ENCODE results near the gene ERLIN1.

Gene ERLIN1

DNA sequence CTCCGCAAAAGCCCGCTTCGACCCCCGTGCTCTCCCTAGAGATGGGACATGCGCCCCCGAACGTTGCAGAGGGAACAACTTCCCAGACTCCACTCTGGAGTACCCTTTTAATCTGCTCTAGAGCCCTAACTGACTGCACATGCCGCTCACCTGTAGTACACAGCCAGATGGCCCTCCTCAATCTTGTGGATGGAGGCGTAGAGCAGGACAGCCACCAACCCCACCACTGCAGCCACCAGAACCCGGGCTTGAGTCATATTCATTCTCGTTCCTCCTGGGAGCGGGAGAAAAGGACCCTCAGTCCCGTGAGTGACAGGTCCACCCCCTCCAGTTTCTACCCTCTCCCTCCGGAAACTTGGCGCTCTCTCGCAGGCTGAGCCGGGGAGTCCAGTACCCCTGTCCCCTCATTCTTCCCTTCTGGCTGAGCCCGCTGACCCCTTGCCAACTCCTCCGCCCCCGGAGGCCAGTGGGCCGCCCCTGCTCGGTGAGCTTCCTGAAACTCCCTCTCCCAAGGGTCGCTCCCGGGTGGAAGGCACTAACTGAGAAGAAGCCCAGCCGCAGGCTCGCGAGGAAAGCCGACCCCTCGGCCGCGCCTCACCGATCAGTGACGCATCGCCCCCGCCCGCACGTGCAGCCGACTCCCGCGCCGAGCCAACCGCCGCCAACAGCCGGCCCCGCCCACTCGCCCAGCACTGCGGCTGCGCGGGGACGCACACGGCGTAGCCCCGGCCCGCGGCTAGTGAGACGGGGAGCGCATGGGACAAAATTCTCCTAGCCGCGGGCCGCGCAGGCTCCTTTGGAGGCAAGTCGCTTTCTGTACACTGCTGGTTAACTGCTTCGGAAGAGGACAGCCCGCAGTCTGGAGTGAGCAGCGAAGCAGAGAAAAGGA lies at the start of gene ERLIN1:
ERLIN1 (minus strand) TSS at position 666 of the 889 bp plus-strand sequence; CDS start at position 263, 403 bp downstream.
- DNase-seq: peak; percentile 84

DNA sequence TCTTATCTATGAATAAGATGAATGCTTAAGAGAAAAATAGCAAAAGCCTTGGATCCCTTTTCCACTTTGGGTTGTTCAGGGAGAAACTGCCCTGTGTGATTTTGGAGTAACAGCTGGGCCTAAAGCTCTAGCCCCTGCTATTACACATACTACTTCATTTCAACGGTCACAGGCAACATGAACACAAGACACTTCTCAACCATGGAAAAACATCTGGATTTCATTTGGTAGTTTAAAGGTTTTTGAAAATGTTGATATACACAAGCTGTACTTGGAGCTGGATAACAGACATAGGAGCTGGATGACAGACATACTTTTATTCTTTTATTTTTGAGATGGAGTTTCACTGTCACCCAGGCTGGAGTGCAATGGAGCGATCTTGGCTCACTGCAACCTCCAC lies 46.3 kb upstream of the ERLIN1 start:
- DNase-seq: no peak

DNA sequence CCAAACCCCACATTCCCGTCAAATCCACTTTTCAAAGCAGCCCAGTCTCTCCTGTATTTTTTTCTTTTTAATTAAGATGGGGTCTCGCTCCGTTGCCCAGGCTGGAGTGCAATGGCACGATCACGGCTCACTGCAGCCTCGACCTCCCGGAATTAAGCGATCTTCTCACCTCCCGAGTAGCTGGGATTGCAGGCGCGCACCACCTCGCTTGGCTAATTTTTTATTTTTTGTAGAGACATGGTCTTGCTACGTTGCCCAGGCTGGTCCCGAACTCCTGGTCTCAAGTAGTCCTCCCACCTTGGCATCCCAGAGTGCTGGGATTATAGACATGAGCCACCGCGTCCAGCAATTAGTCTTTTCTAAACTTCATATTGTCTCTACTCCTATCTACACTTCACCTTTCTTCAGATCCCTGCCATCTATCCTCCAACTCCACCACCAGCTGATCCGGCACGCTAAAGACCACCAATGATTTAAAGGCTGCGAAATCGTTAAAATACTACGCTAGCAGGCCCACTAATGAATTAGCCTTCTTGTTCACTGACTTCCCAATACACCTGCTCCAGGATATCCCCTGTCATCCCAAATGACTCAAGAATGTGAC lies 44.1 kb upstream of the ERLIN1 start:
- DNase-seq: no peak

DNA sequence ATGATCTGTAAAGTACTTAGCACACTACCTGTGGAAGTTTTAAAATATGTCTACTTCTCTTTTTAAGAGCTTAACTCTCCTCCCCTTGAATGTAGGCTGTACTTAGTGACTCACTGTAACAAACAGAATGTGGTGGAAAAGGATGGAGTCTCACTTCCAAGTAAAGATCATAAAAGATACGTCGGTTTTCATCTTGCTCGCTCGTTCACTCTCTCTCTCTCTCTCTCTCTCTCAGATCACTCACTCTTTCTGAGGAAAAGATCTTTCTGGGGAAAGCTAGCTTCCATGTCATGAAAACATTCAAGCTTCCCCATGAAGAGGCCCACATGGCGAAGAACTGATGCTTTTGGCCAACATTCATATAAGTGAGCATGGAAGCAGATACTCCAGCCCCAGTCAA lies 38.0 kb upstream of the ERLIN1 start:
- DNase-seq: no peak

DNA sequence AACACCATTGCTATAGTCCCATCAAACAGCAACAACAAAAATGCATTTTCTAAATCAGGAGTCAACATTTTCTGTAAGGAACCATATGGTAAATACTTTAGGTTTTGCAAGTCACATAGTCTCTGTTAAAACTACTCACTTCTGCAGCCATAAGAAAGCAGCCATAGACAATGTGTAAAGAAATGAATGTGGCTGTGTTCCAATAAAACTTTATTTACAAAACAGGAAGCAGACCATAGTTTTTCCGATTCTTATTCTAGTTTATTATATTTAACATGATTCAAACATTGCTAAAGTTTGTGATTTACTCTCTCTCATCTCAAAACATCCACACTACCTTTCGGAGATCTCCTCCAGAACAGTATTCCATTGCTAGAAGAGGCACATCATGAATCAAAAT lies 36.7 kb upstream of the ERLIN1 start:
- DNase-seq: no peak

DNA sequence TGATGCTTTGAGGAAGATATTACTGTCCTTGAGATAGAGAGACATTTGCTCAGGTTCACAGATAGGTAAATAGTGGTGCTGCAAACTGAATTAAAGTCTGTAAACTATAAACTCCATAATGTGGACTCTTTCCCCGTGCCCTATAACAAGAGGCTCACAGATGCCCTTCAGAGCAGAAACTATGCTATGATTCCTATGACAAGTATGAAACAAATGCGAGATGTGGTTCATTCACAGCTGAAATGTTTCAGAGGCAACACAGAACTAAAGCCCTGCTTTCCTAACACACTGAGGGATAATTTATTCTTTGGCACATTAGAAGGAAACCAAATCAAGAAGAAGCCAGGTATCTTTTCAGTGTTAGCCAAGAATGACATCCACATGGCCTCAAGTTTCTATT lies 30.2 kb upstream of the ERLIN1 start:
- no peak for DNase-seq

DNA sequence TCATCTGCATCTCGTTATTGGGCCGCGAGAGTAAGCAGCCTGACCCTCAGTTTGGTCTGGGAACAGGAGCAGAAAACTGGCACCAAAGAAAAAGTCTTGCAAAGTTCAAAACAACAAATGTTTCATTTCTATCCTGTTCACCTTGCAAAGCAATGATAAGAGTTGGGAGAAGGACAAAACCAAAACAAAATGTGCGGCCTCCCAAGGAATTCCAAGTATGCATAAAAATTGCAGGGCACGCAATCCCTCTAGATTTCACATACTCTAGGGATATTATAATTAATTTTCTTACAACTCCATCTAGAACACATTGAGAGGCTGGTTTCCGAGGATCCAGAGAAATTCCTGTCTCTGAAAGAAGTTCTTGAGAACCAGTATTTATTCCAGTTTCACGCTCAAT lies 23.5 kb upstream of the ERLIN1 start:
- DNase-seq: peak; percentile 14

DNA sequence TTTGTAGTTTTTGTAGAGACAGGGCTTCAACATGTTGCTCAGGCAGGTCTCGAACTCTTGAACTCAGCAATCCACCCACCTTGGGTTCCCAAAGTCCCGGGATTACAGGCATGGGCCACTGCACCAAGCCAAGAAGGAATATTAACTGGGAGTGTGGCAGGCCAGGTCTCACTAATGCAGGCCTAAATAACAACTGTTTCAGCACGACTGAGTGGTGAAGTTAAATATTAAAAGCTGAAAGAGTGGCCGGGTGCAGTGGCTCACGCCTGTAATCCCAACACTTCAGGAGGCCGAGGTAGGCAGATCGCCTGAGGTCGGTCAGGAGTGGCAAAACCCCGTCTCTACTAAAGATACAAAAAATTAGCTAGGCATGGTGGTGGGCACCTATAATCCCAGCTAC lies 22.4 kb upstream of the ERLIN1 start:
- DNase-seq: peak; percentile 5

DNA sequence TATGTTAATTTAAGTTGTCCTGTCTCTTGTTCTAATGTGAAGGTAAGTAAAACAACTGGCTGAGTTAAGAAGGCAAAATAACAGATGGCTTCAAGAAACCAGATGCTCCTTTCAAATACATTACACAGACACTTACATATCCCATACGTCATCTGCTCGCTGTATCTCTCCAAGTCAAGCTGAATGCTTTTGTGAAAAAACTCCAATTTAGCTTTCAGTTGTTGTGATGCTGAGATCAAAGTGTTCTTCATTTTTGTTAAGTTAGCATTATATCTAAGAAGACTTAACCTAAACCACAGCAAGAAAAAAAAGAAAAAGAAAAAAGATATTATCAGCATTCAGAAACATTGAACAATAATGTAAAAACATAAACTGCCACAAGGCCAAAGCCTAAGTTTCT lies 18.5 kb upstream of the ERLIN1 start:
- DNase-seq: no peak

DNA sequence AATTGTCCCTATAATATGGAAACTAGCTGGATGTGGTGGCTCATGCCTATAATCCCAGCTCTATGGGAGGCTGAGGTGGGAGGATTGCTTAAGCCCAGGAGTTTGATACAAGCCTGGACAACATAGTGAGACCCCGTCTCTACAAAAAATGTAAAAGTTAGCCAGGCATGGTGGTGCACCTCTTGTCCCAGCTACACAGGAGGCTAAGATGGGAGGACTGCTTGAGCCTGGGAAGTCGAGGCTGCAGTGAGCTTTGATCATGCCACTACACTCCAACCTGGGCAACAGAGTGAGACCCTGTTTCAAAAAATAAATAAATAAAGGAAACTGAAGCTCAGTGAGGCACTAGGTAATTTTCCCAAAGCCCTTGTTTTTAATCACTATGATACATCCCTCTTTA lies 15.7 kb upstream of the ERLIN1 start:
- no peak for DNase-seq

DNA sequence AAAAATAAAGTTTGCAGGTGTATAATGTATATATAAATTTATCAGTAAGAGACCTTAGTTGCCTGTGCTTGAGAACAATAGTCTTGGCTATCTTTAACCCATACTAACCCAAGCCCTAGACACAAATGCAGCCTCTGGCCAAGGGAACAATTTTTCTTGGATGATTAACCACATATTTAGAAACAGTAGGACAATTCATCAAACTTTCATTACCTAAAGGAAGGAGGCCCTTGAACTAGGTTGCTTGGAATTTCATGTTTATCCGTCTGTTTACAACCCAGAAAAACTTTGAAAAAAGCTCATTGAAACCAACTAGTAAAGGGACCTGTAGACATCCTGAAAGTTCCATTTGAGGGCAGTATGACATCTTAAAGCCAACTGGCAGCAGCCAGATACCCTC lies 8.9 kb upstream of the ERLIN1 start:
- DNase-seq: no peak

DNA sequence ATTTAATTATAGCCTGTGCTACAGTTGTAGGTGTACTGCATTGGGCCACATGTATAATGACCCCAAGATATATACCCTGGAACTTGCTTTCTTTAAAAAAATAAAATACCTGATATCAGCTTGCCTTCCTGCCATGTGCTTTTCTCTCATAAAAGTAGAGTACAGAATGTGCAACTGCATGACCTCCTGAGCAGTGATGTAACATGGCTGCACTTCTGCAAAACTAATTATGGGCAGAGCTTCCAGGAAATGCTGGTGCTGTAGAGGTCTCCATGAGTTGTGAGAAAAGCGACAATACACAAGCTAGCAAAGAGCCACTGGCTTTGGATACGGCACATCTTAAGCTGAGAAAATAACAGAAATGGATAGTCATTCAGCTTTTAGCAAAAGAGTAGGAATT lies 6.5 kb upstream of the ERLIN1 start:
- DNase-seq: no peak

DNA sequence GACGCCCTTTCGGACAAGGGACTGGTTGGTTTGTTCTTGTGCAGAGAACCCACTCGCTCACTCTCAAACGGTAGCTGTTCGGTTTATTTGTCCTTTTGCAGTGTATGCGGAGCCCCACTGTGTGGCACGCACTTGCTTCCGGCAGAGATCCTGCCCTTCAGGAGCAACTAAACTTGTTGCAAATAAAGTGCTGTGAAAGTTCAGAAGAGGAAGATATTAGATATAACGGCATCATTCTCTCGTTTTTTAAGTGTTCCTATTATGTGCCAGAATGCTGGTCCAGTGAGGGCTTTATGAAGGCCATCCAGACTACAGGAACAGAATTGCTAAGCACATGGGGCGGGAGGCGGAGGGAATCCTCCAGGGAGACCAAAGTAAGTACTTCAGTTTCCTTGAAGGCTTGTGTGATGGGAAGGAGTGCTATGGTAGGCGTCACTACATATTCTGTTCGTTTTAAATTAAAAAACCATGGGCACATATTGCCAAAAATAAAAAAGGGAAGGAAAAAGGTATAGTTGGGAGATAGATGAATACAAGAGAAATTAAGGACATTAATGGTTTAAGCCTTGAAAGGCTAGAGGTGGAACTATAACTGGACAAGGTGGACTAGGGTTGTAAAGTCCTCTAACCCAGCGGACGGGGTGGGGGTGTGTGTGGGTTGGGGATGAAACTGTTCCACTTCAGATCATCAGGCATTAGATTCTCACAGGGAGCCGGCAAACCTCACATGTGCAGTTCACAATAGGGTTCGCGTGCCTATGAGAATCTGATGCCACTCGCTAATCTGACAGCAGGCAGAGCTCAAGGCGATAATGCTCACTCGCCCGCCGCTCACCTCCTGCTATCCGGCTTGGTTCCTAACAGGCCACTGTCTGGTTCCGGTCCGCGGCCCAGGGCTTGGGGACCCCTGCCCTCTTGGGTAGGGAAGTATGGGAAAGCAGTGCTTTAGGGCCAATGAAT lies 704 bp upstream of the ERLIN1 start:
- DNase-seq: peak; percentile 84

DNA sequence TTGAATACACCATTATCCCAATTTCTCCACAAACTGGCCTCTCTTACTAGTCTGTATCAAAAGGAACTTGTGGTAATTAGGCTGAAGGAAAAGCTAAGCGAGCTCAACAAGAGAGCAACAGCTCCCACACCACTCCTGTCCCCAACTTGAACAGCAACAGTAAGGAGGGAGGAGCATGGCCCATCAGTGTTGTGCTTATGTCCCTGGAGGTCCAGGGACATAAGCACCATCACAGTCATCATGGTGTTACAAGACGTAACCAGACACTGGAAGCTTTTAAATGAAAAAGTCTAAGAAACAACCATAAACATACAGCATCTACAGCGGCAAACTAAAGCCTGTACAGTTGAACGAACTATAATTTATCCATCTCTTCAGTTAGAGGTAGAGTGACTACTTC lies 989 bp downstream of the ERLIN1 start:
- DNase-seq: peak; percentile 37

DNA sequence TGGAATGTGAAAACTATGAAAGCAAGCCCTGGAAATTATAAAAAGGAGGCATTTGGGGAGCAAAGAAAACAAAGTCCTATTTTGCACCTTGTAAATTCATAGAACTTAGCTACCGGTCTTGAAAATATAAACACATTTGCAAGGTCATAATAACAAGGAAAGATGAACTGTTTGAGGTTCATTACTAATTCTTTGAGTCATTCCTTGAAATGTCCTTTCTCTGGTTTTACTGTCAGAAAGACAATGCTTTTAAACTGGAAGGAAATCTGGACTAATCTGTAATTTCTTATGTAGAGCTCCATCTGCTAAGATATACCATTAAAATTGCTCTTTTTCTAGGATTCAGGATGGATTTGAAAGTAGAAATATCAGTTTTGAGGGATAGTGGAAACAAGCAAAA lies 1.4 kb downstream of the ERLIN1 start:
- no peak for DNase-seq

DNA sequence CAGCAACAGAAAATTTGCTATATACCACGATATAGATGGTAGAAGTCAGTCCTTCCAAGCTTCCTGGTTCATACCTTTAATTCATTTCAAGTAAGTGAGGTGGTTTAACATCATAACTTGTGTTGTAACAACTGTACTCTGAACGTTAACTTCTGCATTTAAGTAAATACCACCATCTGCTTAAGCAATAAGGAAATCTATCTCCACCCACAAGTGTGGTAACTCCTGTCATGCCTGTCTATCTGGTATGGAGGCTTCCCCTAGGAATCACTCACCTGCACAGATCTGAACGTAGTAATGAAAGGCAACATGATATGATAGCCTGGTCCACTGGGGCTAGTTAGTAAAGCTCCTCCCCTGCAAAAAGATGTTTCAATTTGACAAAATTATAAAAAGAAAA lies 2.3 kb downstream of the ERLIN1 start:
- DNase-seq: no peak

DNA sequence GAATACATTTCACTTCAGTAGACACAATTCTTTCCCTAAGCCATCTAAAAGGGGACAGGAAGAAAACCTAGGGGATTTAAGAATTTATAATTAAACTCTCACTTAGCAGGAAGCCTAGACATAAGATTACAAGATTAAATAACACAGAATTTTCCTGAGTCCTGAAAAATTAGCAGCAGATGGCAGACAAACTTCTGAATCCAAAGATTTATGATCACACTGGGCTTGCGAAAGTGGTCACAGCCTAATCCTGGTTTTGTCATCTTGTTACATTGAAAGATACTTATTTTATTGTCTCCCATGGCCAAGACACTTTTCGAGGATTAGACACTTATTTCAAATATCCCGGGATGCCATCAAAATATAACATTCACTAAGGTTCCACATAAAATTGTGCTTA lies 2.9 kb downstream of the ERLIN1 start:
- no peak for DNase-seq

DNA sequence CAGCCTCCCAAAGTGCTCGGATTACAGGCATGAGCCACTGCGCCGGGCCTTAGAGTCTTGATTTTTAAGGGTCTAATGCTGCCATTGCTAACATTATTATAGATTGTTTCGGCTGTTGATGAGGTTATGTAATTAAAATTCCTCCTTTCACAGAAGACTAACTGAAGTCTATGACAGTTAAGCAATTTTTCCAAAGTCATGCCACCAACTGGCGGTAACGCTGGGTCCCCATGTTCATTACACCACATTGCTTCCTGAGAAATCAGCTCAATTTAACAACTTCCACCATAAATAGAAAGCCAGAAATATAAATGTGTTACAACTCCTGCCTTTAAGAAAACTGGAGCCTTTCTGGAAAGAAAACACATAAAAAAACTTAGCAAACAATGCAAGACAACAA lies 3.5 kb downstream of the ERLIN1 start:
- DNase-seq: no peak

DNA sequence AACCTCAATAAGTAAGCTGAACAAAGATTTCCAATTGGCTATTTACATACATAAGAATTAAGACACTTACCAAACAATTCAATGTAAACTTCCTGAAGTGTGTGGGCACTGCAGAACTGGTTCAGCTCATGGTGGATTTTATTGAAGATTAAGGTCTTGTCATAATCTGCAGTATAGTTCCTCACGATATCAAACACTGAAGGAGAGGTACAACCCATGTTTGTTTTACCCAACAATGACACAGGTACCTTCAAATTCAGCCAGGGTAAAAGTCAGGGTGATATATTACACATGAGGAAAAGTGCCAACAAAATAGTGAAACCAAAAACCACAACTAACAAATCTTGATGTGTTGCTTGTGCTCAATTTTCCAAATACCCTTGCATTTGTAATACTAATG lies 10.0 kb downstream of the ERLIN1 start:
- DNase-seq: no peak

DNA sequence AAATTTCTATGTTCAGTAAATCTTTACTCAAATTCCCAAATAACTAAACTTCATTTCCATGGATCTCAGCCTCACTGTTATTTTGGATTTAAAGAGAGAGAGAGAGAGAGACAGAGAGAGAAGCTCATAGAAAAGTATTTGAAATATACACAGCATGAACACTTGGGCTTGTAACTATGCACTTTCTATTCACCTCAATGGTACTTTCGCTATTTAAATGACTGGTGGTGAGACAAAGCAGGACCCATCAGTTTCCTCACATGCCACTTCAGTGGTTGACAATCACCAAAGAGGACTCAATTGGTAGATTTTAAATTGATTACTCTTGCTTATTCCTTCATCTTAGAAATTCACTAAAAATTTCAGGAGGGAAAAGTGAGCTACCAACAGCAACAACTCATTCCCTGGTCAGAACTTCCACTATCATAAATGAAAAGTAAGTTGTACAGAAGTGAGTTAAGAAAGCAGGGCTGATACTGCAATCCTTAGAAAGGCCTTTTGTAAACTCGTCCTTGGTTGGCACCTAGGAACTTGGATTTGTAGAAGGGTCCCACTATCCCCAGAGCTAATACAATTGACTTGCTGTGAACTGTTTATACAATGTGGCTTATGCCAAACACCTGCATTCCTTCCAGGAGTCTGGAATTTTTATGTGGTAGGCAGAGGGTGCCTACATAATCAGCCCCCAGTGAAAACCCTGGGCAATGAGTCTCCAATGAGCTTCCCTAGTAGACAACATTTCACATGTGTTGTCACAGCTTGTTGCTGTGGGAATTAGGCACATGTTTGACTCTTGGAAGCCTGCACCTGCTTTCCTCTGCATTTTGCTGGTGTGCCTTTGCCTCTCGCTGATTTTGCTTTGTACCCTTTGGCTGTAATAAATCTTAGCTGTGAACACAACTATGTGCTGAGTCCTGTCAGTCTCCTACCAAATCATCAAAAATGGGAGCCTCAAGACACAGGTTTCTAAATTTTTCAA lies 10.8 kb downstream of the ERLIN1 start:
- DNase-seq: no peak

DNA sequence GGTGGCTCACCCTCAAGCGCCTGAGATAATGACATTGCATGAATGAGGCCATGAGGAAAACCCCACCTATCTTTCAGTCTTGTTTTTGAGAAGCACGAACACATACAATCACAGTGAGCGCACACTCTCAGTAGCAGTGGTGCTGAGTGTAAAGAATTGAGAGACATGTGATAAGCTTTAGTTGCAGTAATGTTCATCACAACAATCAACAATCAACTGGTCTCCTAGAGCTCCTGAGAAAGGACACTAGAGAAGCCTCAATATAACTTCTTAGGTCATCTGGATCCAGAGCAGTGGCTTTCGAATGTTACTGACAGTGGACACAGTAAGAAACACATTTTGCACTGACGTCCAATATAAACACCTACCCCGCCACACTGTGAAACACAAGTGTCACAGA lies 12.8 kb downstream of the ERLIN1 start:
- DNase-seq: no peak

DNA sequence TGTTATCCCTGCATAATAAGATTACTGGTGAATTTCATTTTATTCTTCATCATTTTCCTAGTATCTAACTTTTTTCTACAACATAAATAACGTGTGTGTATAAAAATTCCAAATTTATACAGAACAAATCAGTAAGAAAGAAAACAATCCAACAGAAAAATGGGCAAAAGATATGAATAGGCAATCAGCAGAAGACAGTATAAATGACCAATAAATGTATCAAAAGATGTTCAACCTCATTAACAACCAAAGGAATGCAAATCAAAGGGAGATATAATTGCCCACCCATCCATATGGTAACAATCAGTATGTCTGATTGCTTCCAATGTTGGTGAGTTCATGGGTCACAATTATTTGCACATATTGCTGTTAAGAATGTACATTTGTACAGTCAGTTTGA lies 13.5 kb downstream of the ERLIN1 start:
- DNase-seq: no peak

Measured in kidney glomerular epithelial cell (primary cell).